Esophagus muscularis mucosa (tissue), 3 donors: ENCODE data around the gene PFN4.

Experiments
- POLR2AphosphoS5 ChIP-seq, 2 donors: sonication (generic); formaldehyde crosslinking; IDR thresholded peaks; one replicate each; pipeline ENCODE4 v1.6.1; 2017; ENCODE audit warnings: antibody characterized with exemption in 2 of 2
- TF ChIP-seq, protein P1 (sequence below), 3 experiments: fragments of 200-600 bp in 2 of 3; fragments of 450-650 bp in 1 of 3; sonication (generic) in 2 of 3; IDR thresholded peaks; one replicate each; pipeline ENCODE4 v1.5.1; 2017 to 2019; ENCODE audit warnings: antibody characterized with exemption in 3 of 3, mild to moderate bottlenecking in 2 of 3, moderate library complexity in 1 of 3

DNA sequence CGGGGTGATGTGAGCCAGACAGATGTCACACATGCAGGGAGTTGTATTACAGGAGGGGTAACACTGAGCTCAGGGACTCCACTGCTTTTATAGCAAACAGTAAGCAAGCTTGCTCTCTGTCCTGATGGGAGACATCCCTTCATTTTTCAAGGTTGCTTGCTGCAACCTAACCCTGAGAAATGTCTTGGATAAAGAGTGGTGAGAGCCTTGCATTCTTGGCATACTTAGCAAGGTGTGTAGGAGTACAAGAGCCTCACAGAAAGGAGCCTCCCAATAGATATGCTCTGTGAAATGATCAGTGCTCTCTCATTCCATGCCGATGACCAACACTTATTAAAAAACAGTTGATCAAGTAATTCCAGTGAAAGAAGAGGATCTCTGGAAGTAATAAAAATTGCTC, 8.1 kb downstream of the PFN4 start:
- TF ChIP-seq, protein P1, sequence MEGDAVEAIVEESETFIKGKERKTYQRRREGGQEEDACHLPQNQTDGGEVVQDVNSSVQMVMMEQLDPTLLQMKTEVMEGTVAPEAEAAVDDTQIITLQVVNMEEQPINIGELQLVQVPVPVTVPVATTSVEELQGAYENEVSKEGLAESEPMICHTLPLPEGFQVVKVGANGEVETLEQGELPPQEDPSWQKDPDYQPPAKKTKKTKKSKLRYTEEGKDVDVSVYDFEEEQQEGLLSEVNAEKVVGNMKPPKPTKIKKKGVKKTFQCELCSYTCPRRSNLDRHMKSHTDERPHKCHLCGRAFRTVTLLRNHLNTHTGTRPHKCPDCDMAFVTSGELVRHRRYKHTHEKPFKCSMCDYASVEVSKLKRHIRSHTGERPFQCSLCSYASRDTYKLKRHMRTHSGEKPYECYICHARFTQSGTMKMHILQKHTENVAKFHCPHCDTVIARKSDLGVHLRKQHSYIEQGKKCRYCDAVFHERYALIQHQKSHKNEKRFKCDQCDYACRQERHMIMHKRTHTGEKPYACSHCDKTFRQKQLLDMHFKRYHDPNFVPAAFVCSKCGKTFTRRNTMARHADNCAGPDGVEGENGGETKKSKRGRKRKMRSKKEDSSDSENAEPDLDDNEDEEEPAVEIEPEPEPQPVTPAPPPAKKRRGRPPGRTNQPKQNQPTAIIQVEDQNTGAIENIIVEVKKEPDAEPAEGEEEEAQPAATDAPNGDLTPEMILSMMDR (IDR thresholded peaks at IDR 0.05): no peak
- TF ChIP-seq POLR2AphosphoS5 (IDR thresholded peaks at IDR 0.05): no peak
